Measurements from ENCODE around the gene P4HB.
A peak's percentile ranks its signal among the peaks of the same experiment; 100 is the strongest.

P4HB gene

GRCh38 chr17:81810476-81810875, 49.9 kb downstream of the P4HB start:
- H3K9me3 ChIP-seq (ENCODE audit: control insufficient read depth, low read length), result no peaks in the 10 kb centered on the region
- H3K27ac ChIP-seq (ENCODE audit: insufficient read depth, low read depth, low read length, poor library complexity, severe bottlenecking), result no peak overlapping the region
- WGBS, 2 experiments, result 83 to 84% methylated on average over 8 of the region's 8 CpGs
- H3K36me3 ChIP-seq (ENCODE audit: control insufficient read depth, insufficient read depth, low read length), result no peaks in the 10 kb centered on the region
- H3K4me3 ChIP-seq (ENCODE audit: insufficient read depth, low read depth, low read length), result no peak overlapping the region
- peaks cover 35% of the 10 kb centered on the region for H3K27me3 ChIP-seq (ENCODE audit: control insufficient read depth, insufficient read depth, low read length, poor library complexity, severe bottlenecking)
- H3K4me1 ChIP-seq (ENCODE audit: control insufficient read depth, insufficient read depth, low read length), result no peaks in the 10 kb centered on the region

- Histone ChIP-seq H3K27me3 (ENCODE audit: control insufficient read depth, insufficient read depth, low read length, poor library complexity, severe bottlenecking) (peaks cover 44% of the 10 kb centered on the region), H3K4me3 (ENCODE audit: insufficient read depth, low read depth, low read length) (no peak overlapping the region), H3K4me1 (ENCODE audit: control insufficient read depth, insufficient read depth, low read length) (no peaks in the 10 kb centered on the region), H3K27ac (ENCODE audit: insufficient read depth, low read depth, low read length, poor library complexity, severe bottlenecking) (no peak overlapping the region), H3K36me3 (ENCODE audit: control insufficient read depth, insufficient read depth, low read length) (no peaks in the 10 kb centered on the region), H3K9me3 (ENCODE audit: control insufficient read depth, low read length) (no peaks in the 10 kb centered on the region)
- 84 to 86% methylated on average over 7 of the region's 7 CpGs for WGBS, 2 experiments
These were observed 50.8 kb downstream of the P4HB start for GRCh38 chr17:81809556-81809998.

GRCh38 chr17:81808778-81809555, 51.4 kb downstream of the P4HB start:
- 82% methylated on average over 20 of the region's 20 CpGs for WGBS, 2 experiments
- no peak overlapping the region for H3K4me3 ChIP-seq (ENCODE audit: insufficient read depth, low read depth, low read length)
- H3K27me3 ChIP-seq (ENCODE audit: control insufficient read depth, insufficient read depth, low read length, poor library complexity, severe bottlenecking), result peaks cover 50% of the 10 kb centered on the region
- no peak overlapping the region for H3K27ac ChIP-seq (ENCODE audit: insufficient read depth, low read depth, low read length, poor library complexity, severe bottlenecking)
- H3K36me3 ChIP-seq (ENCODE audit: control insufficient read depth, insufficient read depth, low read length), result no peaks in the 10 kb centered on the region
- no peaks in the 10 kb centered on the region for H3K4me1 ChIP-seq (ENCODE audit: control insufficient read depth, insufficient read depth, low read length)
- H3K9me3 ChIP-seq (ENCODE audit: control insufficient read depth, low read length), result no peaks in the 10 kb centered on the region

GRCh38 chr17:81807839-81808238, 52.5 kb downstream of the P4HB start:
- Histone ChIP-seq H3K9me3 (ENCODE audit: control insufficient read depth, low read length) (no peaks in the 10 kb centered on the region), H3K4me3 (ENCODE audit: insufficient read depth, low read depth, low read length) (no peak overlapping the region), H3K36me3 (ENCODE audit: control insufficient read depth, insufficient read depth, low read length) (no peaks in the 10 kb centered on the region), H3K27ac (ENCODE audit: insufficient read depth, low read depth, low read length, poor library complexity, severe bottlenecking) (no peak overlapping the region), H3K27me3 (ENCODE audit: control insufficient read depth, insufficient read depth, low read length, poor library complexity, severe bottlenecking) (peaks cover 61% of the 10 kb centered on the region), H3K4me1 (ENCODE audit: control insufficient read depth, insufficient read depth, low read length) (no peaks in the 10 kb centered on the region)
- 82 to 87% methylated on average over 13 of the region's 13 CpGs for WGBS, 2 experiments

GRCh38 chr17:81807210-81807719, 53.1 kb downstream of the P4HB start:
- peaks cover 67% of the 10 kb centered on the region for H3K27me3 ChIP-seq (ENCODE audit: control insufficient read depth, insufficient read depth, low read length, poor library complexity, severe bottlenecking)
- H3K4me1 ChIP-seq (ENCODE audit: control insufficient read depth, insufficient read depth, low read length), result no peaks in the 10 kb centered on the region

GRCh38 chr17:81806461-81807209, 53.7 kb downstream of the P4HB start:
- Histone ChIP-seq H3K27ac (ENCODE audit: insufficient read depth, low read depth, low read length, poor library complexity, severe bottlenecking) (no peak overlapping the region), H3K36me3 (ENCODE audit: control insufficient read depth, insufficient read depth, low read length) (no peaks in the 10 kb centered on the region), H3K4me1 (ENCODE audit: control insufficient read depth, insufficient read depth, low read length) (no peaks in the 10 kb centered on the region), H3K27me3 (ENCODE audit: control insufficient read depth, insufficient read depth, low read length, poor library complexity, severe bottlenecking) (peaks cover 73% of the 10 kb centered on the region), H3K4me3 (ENCODE audit: insufficient read depth, low read depth, low read length) (no peak overlapping the region), H3K9me3 (ENCODE audit: control insufficient read depth, low read length) (no peaks in the 10 kb centered on the region)
- 54 to 57% methylated on average over 21 to 23 of the region's 23 CpGs for WGBS, 2 experiments

More at GRCh38 chr17:81807210-81807719, 53.1 kb downstream of the P4HB start:
- Histone ChIP-seq H3K9me3 (ENCODE audit: control insufficient read depth, low read length) (no peaks in the 10 kb centered on the region), H3K4me3 (ENCODE audit: insufficient read depth, low read depth, low read length) (no peak overlapping the region), H3K36me3 (ENCODE audit: control insufficient read depth, insufficient read depth, low read length) (no peaks in the 10 kb centered on the region), H3K27ac (ENCODE audit: insufficient read depth, low read depth, low read length, poor library complexity, severe bottlenecking) (no peak overlapping the region)
- WGBS, 2 experiments, result 76% methylated on average over 18 of the region's 18 CpGs

GRCh38 chr17:81805707-81806460, 54.5 kb downstream of the P4HB start:
- Histone ChIP-seq H3K4me1 (ENCODE audit: control insufficient read depth, insufficient read depth, low read length) (no peaks in the 10 kb centered on the region), H3K27me3 (ENCODE audit: control insufficient read depth, insufficient read depth, low read length, poor library complexity, severe bottlenecking) (peaks cover 81% of the 10 kb centered on the region), H3K9me3 (ENCODE audit: control insufficient read depth, low read length) (no peaks in the 10 kb centered on the region), H3K4me3 (ENCODE audit: insufficient read depth, low read depth, low read length) (no peak overlapping the region), H3K27ac (ENCODE audit: insufficient read depth, low read depth, low read length, poor library complexity, severe bottlenecking) (no peak overlapping the region), H3K36me3 (ENCODE audit: control insufficient read depth, insufficient read depth, low read length) (no peaks in the 10 kb centered on the region)
- 80 to 81% methylated on average over 18 of the region's 18 CpGs for WGBS, 2 experiments

GRCh38 chr17:81804559-81805399, 55.6 kb downstream of the P4HB start:
- no peaks in the 10 kb centered on the region for H3K36me3 ChIP-seq (ENCODE audit: control insufficient read depth, insufficient read depth, low read length)
- peak overlapping the region; percentile 20 for H3K4me3 ChIP-seq (ENCODE audit: insufficient read depth, low read depth, low read length)
- no peaks in the 10 kb centered on the region for H3K4me1 ChIP-seq (ENCODE audit: control insufficient read depth, insufficient read depth, low read length)
- no peaks in the 10 kb centered on the region for H3K9me3 ChIP-seq (ENCODE audit: control insufficient read depth, low read length)
- H3K27ac ChIP-seq (ENCODE audit: insufficient read depth, low read depth, low read length, poor library complexity, severe bottlenecking), result no peak overlapping the region
- peaks cover 91% of the 10 kb centered on the region for H3K27me3 ChIP-seq (ENCODE audit: control insufficient read depth, insufficient read depth, low read length, poor library complexity, severe bottlenecking)
- 8 to 10% methylated on average over 65 of the region's 65 CpGs for WGBS, 2 experiments

- H3K9me3 ChIP-seq (ENCODE audit: control insufficient read depth, low read length), result no peaks in the 10 kb centered on the region
- H3K27me3 ChIP-seq (ENCODE audit: control insufficient read depth, insufficient read depth, low read length, poor library complexity, severe bottlenecking), result peaks cover 92% of the 10 kb centered on the region
- WGBS, 2 experiments, result 3% methylated on average over 110 of the region's 110 CpGs
- no peaks in the 10 kb centered on the region for H3K4me1 ChIP-seq (ENCODE audit: control insufficient read depth, insufficient read depth, low read length)
- peak within 1 kb of the TSS; percentile 20 for H3K4me3 ChIP-seq (ENCODE audit: insufficient read depth, low read depth, low read length)
- no peaks in the 10 kb centered on the region for H3K36me3 ChIP-seq (ENCODE audit: control insufficient read depth, insufficient read depth, low read length)
- H3K27ac ChIP-seq (ENCODE audit: insufficient read depth, low read depth, low read length, poor library complexity, severe bottlenecking), result no peak within 1 kb of the TSS
These were observed 56.4 kb downstream of the P4HB start, which contains the start of gene GCGR for GRCh38 chr17:81803728-81804558. Gene GCGR (plus strand): TSS chr17:81804150. CDS start chr17:81809019, 4,869 bp downstream.

Data from ectodermal cell (in vitro differentiated cells).